NCI-H82 treated with DMSO at 0.1 percent for 48 hours (cell line): ENCODE results near the gene HDLBP.
"Not testable (repeated sequence)": the region's sequence is repeated elsewhere in the genome, so short reads cannot be mapped to it uniquely, and the experiment has no call there.

Experiments
- DNase-seq: peaks from one replicate; lab custom pipeline; 2025; ENCODE audit not compliant: unreplicated experiment; lab: John Stamatoyannopoulos, UW

Gene HDLBP

GRCh38 chr2:241197246-241197645 is 118.2 kb downstream of the HDLBP start:
- not testable (repeated sequence) for DNase-seq

- DNase-seq, result no peak
These were observed 119.9 kb downstream of the HDLBP start for GRCh38 chr2:241195506-241196130.

GRCh38 chr2:241194811-241195210 is 120.7 kb downstream of the HDLBP start:
- no peak for DNase-seq

GRCh38 chr2:241193271-241193670 is 122.2 kb downstream of the HDLBP start:
- no peak for DNase-seq

- no peak for DNase-seq
These were observed 124.4 kb downstream of the HDLBP start for GRCh38 chr2:241191081-241191480.

GRCh38 chr2:241190291-241190981 is 125.0 kb downstream of the HDLBP start:
- DNase-seq, result no peak

- no peak for DNase-seq
These were observed 125.6 kb downstream of the HDLBP start for GRCh38 chr2:241189856-241190201.

- DNase-seq, result no peak
These were observed 126.2 kb downstream of the HDLBP start for GRCh38 chr2:241189093-241189855.

- no peak for DNase-seq
These were observed 126.9 kb downstream of the HDLBP start, which contains the start of gene ANO7 for GRCh38 chr2:241188361-241189092. Gene ANO7 (plus strand): TSS chr2:241188677. CDS start chr2:241190064, 1,387 bp downstream.

GRCh38 chr2:241187918-241188234 is 127.6 kb downstream of the HDLBP start:
- DNase-seq, result no peak

- no peak for DNase-seq
These were observed 128.2 kb downstream of the HDLBP start for GRCh38 chr2:241187101-241187917.

- DNase-seq, result no peak
These were observed 129.5 kb downstream of the HDLBP start for GRCh38 chr2:241185961-241186360.

GRCh38 chr2:241184901-241185300 is 130.6 kb downstream of the HDLBP start:
- DNase-seq, result no peak

- no peak for DNase-seq
These were observed 132.3 kb downstream of the HDLBP start for GRCh38 chr2:241183221-241183620.

GRCh38 chr2:241182531-241183133 is 132.8 kb downstream of the HDLBP start:
- no peak for DNase-seq

GRCh38 chr2:241182126-241182525 is 133.3 kb downstream of the HDLBP start:
- no peak for DNase-seq

- DNase-seq, result no peak
These were observed 135.0 kb downstream of the HDLBP start for GRCh38 chr2:241180495-241180894.

GRCh38 chr2:241179899-241180298 is 135.6 kb downstream of the HDLBP start:
- DNase-seq, result no peak

GRCh38 chr2:241178961-241179360 is 136.5 kb downstream of the HDLBP start:
- DNase-seq, result no peak
